Measurements from ENCODE around the gene MCUB.

MCUB gene

DNA sequence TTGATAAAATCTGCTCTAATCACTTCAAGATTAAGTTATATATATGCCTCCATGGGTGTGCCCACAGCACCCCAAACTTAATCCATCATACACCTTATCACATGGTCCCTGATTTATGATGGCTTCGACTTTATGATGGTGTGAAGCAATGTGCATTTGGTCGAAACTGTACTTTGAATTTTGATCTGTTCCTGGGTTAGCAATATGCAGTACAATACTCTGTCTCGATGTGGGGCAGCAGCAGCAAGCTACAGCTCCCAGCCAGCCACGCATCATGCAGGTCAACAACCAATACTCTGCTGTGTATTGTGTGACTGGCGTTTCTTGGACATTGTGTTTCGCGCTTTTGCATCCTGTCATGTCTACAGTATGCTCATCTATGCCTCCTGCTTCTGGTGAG lies 62.6 kb downstream of the MCUB start:
- H3K36me3 ChIP-seq (ENCODE audit: low read length) = no peaks in the 10 kb centered on the region
- H3F3A ChIP-seq (ENCODE audit: insufficient read depth) = no peaks in the 10 kb centered on the region
- H3K79me2 ChIP-seq (ENCODE audit: insufficient read depth, low read length) = 0 out of 2 replicates have a peak, but pooled peaks cover 7% of the 10 kb centered on the region
- H3K4me3 ChIP-seq (ENCODE audit: insufficient read depth, low read length, poor library complexity, severe bottlenecking) = no peak overlapping the region
- H3K27me3 ChIP-seq (ENCODE audit: low read length) = no peaks in the 10 kb centered on the region
- no peak overlapping the region for H2AFZ ChIP-seq (ENCODE audit: low read depth, low read length, severe bottlenecking)
- no peak overlapping the region for H3K9ac ChIP-seq (ENCODE audit: low read length)
- no peak for TF ChIP-seq EZH2phosphoT487 (conservative IDR thresholded peaks at IDR 0.05; ENCODE audit: low read length)
- TF ChIP-seq, protein P1, sequence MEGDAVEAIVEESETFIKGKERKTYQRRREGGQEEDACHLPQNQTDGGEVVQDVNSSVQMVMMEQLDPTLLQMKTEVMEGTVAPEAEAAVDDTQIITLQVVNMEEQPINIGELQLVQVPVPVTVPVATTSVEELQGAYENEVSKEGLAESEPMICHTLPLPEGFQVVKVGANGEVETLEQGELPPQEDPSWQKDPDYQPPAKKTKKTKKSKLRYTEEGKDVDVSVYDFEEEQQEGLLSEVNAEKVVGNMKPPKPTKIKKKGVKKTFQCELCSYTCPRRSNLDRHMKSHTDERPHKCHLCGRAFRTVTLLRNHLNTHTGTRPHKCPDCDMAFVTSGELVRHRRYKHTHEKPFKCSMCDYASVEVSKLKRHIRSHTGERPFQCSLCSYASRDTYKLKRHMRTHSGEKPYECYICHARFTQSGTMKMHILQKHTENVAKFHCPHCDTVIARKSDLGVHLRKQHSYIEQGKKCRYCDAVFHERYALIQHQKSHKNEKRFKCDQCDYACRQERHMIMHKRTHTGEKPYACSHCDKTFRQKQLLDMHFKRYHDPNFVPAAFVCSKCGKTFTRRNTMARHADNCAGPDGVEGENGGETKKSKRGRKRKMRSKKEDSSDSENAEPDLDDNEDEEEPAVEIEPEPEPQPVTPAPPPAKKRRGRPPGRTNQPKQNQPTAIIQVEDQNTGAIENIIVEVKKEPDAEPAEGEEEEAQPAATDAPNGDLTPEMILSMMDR (IDR thresholded peaks at IDR 0.05; ENCODE audit: insufficient read depth, low read length, poor library complexity, severe bottlenecking) = no peak
- H4K20me1 ChIP-seq (ENCODE audit: low read depth, low read length) = no peaks in the 10 kb centered on the region
- H3K9me2 ChIP-seq (replicated peaks; ENCODE audit: insufficient read depth, low read length) = no peaks in the 10 kb centered on the region
- H3K4me2 ChIP-seq (ENCODE audit: low read depth, low read length, poor library complexity, severe bottlenecking) = no peak overlapping the region
- H3K9me3 ChIP-seq (ENCODE audit: insufficient read depth, low read length) = no peaks in the 10 kb centered on the region
- H3K27ac ChIP-seq (ENCODE audit: low read depth, low read length) = no peak overlapping the region

DNA sequence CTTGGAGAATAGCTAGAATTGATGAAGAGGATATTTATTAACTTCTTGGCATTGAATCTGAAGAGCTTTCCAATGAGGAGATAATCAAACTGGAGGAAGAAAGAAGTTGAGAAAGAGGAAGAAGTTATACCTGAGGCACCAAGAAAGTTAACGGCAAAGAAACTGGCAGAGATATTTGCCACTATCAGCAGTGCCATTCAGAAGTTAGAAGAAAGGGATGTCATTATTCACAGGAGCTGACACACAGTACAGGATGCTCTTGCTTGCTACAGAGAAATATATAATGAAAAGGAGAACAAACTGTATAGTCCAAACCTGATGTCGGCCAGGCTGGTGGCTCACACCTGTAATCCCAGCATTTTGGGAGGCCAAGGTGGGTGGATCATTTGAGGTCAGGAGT lies 64.5 kb downstream of the MCUB start:
- no peaks in the 10 kb centered on the region for H3F3A ChIP-seq (ENCODE audit: insufficient read depth)
- no peaks in the 10 kb centered on the region for H3K9me3 ChIP-seq (ENCODE audit: insufficient read depth, low read length)
- 0 out of 2 replicates have a peak, but pooled peaks cover 7% of the 10 kb centered on the region for H3K79me2 ChIP-seq (ENCODE audit: insufficient read depth, low read length)
- no peak for TF ChIP-seq EZH2phosphoT487 (conservative IDR thresholded peaks at IDR 0.05; ENCODE audit: low read length)
- TF ChIP-seq, protein P1 (IDR thresholded peaks at IDR 0.05; ENCODE audit: insufficient read depth, low read length, poor library complexity, severe bottlenecking) = no peak
- H3K36me3 ChIP-seq (ENCODE audit: low read length) = no peaks in the 10 kb centered on the region
- H2AFZ ChIP-seq (ENCODE audit: low read depth, low read length, severe bottlenecking) = no peak overlapping the region
- H3K9ac ChIP-seq (ENCODE audit: low read length) = no peak overlapping the region
- no peaks in the 10 kb centered on the region for H3K9me2 ChIP-seq (replicated peaks; ENCODE audit: insufficient read depth, low read length)
- no peak overlapping the region for H3K27ac ChIP-seq (ENCODE audit: low read depth, low read length)
- no peak overlapping the region for H3K4me3 ChIP-seq (ENCODE audit: insufficient read depth, low read length, poor library complexity, severe bottlenecking)
- H3K27me3 ChIP-seq (ENCODE audit: low read length) = no peaks in the 10 kb centered on the region
- no peaks in the 10 kb centered on the region for H4K20me1 ChIP-seq (ENCODE audit: low read depth, low read length)
- no peak overlapping the region for H3K4me2 ChIP-seq (ENCODE audit: low read depth, low read length, poor library complexity, severe bottlenecking)

DNA sequence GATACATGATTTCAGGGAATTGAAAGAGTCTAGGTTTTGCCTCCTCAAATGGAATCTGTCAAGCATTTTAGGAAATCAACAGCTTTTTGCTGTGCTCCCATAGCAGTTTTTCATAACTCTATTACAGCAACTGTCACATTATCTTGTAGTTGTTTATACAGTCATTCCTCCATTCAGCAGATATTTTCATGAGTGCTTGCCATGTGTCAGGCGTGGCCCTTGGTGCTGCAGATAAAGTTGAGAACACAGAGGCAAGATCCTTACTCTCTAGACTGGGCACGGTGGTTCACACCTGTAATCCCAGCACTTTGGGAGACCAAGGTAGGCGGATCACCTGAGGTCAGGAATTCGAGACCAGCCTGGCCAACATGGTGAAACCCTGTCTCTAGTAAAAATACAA lies 67.3 kb downstream of the MCUB start:
- H3K4me2 ChIP-seq (ENCODE audit: low read depth, low read length, poor library complexity, severe bottlenecking) = no peak overlapping the region
- H3K9ac ChIP-seq (ENCODE audit: low read length) = no peak overlapping the region
- no peak overlapping the region for H3K27ac ChIP-seq (ENCODE audit: low read depth, low read length)
- H2AFZ ChIP-seq (ENCODE audit: low read depth, low read length, severe bottlenecking) = no peak overlapping the region
- no peaks in the 10 kb centered on the region for H3K27me3 ChIP-seq (ENCODE audit: low read length)
- no peaks in the 10 kb centered on the region for H4K20me1 ChIP-seq (ENCODE audit: low read depth, low read length)
- no peaks in the 10 kb centered on the region for H3K9me2 ChIP-seq (replicated peaks; ENCODE audit: insufficient read depth, low read length)
- no peaks in the 10 kb centered on the region for H3K36me3 ChIP-seq (ENCODE audit: low read length)
- H3K79me2 ChIP-seq (ENCODE audit: insufficient read depth, low read length) = peaks cover 19% of the 10 kb centered on the region; the same call in 1 of the 2 replicates
- H3K9me3 ChIP-seq (ENCODE audit: insufficient read depth, low read length) = no peaks in the 10 kb centered on the region
- no peak overlapping the region for H3K4me3 ChIP-seq (ENCODE audit: insufficient read depth, low read length, poor library complexity, severe bottlenecking)
- TF ChIP-seq, protein P1 (IDR thresholded peaks at IDR 0.05; ENCODE audit: insufficient read depth, low read length, poor library complexity, severe bottlenecking) = no peak
- TF ChIP-seq EZH2phosphoT487 (conservative IDR thresholded peaks at IDR 0.05; ENCODE audit: low read length) = no peak
- no peaks in the 10 kb centered on the region for H3F3A ChIP-seq (ENCODE audit: insufficient read depth)

Measured in SU-DHL-6 (cell line).